Smooth muscle cell of the brain vasculature (primary cell): ENCODE data around the gene GAP43.

Experiments
- DNase-seq: peaks from one replicate; pipeline ENCODE4 v3.0.0-alpha.2; 2012; ENCODE audit warnings: low read depth, low spot score

Gene GAP43

GRCh38 chr3:115662356-115662755 is 39.0 kb downstream of the GAP43 start:
- no peak for DNase-seq

GRCh38 chr3:115663414-115663813 is 40.1 kb downstream of the GAP43 start:
- DNase-seq, result no peak

- DNase-seq, result no peak
Observed at GRCh38 chr3:115666081-115666480, 42.8 kb downstream of the GAP43 start.

GRCh38 chr3:115666920-115667737 is 43.8 kb downstream of the GAP43 start:
- no peak for DNase-seq

- no peak for DNase-seq
Observed at GRCh38 chr3:115667738-115668065, 44.4 kb downstream of the GAP43 start.

- no peak for DNase-seq
Observed at GRCh38 chr3:115670911-115671310, 47.6 kb downstream of the GAP43 start.

GRCh38 chr3:115671761-115672455 is 48.6 kb downstream of the GAP43 start:
- no peak for DNase-seq

- no peak for DNase-seq
Observed at GRCh38 chr3:115673881-115674280, 50.6 kb downstream of the GAP43 start.

GRCh38 chr3:115676336-115676735 is 53.0 kb downstream of the GAP43 start:
- no peak for DNase-seq

GRCh38 chr3:115680803-115681345 is 57.6 kb downstream of the GAP43 start:
- DNase-seq, result no peak

GRCh38 chr3:115681736-115682135 is 58.4 kb downstream of the GAP43 start:
- DNase-seq, result no peak

GRCh38 chr3:115683305-115683704 is 60.0 kb downstream of the GAP43 start:
- no peak for DNase-seq

- DNase-seq, result no peak
Observed at GRCh38 chr3:115683773-115684172, 60.5 kb downstream of the GAP43 start.

- DNase-seq, result no peak
Observed at GRCh38 chr3:115685097-115685496, 61.8 kb downstream of the GAP43 start.

GRCh38 chr3:115687721-115688120 is 64.4 kb downstream of the GAP43 start:
- no peak for DNase-seq

- DNase-seq, result no peak
Observed at GRCh38 chr3:115688418-115688817, 65.1 kb downstream of the GAP43 start.

GRCh38 chr3:115689928-115690327 is 66.6 kb downstream of the GAP43 start:
- no peak for DNase-seq

GRCh38 chr3:115691964-115692363 is 68.7 kb downstream of the GAP43 start:
- no peak for DNase-seq

GRCh38 chr3:115692887-115693524 is 69.7 kb downstream of the GAP43 start:
- peak; percentile 43 for DNase-seq

GRCh38 chr3:115693868-115694267 is 70.6 kb downstream of the GAP43 start:
- no peak for DNase-seq

- DNase-seq, result no peak
Observed at GRCh38 chr3:115695090-115695489, 71.8 kb downstream of the GAP43 start.

- no peak for DNase-seq
Observed at GRCh38 chr3:115697263-115698053, 74.1 kb downstream of the GAP43 start.
